Stimulated activated CD4-positive, alpha-beta T cell treated with anti-CD3 and anti-CD28 coated beads, Interleukin-2, amount 100 ng/mL, for 48 hours (primary cell): Measurements from ENCODE around the gene TMC8.
"Not testable (repeated sequence)": the region's sequence is repeated elsewhere in the genome, so short reads cannot be mapped to it uniquely, and the experiment has no call there.

Experiments
- DNase-seq, 2 donors: peaks; one replicate each; pipeline ENCODE4 v3.0.0-alpha.2; 2020

TMC8 gene

GRCh38 chr17:78130437-78131101, at the start of gene TMC8:
Gene TMC8 (plus strand): TSS chr17:78130771. CDS start chr17:78131589, 818 bp downstream.
- peak in 1 of 2 donors; percentile 49 for DNase-seq

GRCh38 chr17:78081551-78081950, 49.0 kb upstream of the TMC8 start:
- no peak for DNase-seq

- DNase-seq = not testable (repeated sequence)
These were observed 48.2 kb upstream of the TMC8 start for GRCh38 chr17:78082355-78082872.

- no peak for DNase-seq
These were observed 47.6 kb upstream of the TMC8 start for GRCh38 chr17:78082988-78083387.

GRCh38 chr17:78086740-78087139, 43.8 kb upstream of the TMC8 start:
- DNase-seq = no peak

- DNase-seq = no peak
These were observed 42.0 kb upstream of the TMC8 start for GRCh38 chr17:78088529-78088928.

- no peak for DNase-seq
These were observed 40.8 kb upstream of the TMC8 start for GRCh38 chr17:78089576-78090281.

GRCh38 chr17:78092794-78093324, 37.7 kb upstream of the TMC8 start:
- no peak for DNase-seq

- DNase-seq = no peak
These were observed 35.5 kb upstream of the TMC8 start for GRCh38 chr17:78095035-78095434.

GRCh38 chr17:78096093-78096492, 34.5 kb upstream of the TMC8 start:
- no peak for DNase-seq

- DNase-seq = no peak
These were observed 29.5 kb upstream of the TMC8 start for GRCh38 chr17:78101112-78101511.

- no peak for DNase-seq
These were observed 29.0 kb upstream of the TMC8 start for GRCh38 chr17:78101542-78101941.

GRCh38 chr17:78103311-78103710, 27.3 kb upstream of the TMC8 start:
- no peak for DNase-seq

GRCh38 chr17:78104540-78104941, 26.0 kb upstream of the TMC8 start:
- DNase-seq = no peak

- DNase-seq = no peak
These were observed 25.5 kb upstream of the TMC8 start for GRCh38 chr17:78105101-78105500.

GRCh38 chr17:78105551-78105950, 25.0 kb upstream of the TMC8 start:
- no peak for DNase-seq

GRCh38 chr17:78106211-78106610, 24.4 kb upstream of the TMC8 start:
- no peak for DNase-seq

GRCh38 chr17:78107457-78107856, 23.1 kb upstream of the TMC8 start:
- no peak for DNase-seq

- DNase-seq = no peak
These were observed 22.4 kb upstream of the TMC8 start for GRCh38 chr17:78107976-78108725.

- DNase-seq = no peak
These were observed 21.7 kb upstream of the TMC8 start for GRCh38 chr17:78108726-78109488.

- DNase-seq = no peak
These were observed 21.1 kb upstream of the TMC8 start for GRCh38 chr17:78109489-78109761.

- DNase-seq = no peak
These were observed 20.1 kb upstream of the TMC8 start for GRCh38 chr17:78110363-78111015.
